ENCODE data around the gene CNTN4.

DNA sequence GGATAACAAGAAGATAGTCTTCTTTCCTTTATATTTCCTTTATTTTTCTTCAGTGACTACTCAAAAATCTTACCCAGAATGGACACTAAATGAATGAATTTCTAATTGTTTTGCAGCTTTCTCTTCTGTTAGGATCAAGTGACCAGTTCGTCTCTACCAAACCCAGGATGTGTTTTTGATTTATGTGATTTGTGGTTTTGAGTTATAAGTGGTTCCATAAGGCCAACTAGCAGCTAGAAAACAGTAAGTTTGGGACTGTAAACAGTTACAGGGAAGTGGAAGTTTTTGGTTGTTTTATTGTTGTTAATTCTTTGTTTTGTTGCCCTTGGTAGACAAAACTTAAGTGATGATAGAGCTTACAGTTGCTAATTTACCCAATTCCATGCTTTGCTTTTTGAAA lies 555.0 kb downstream of the CNTN4 start:
- TF ChIP-seq, protein P1, sequence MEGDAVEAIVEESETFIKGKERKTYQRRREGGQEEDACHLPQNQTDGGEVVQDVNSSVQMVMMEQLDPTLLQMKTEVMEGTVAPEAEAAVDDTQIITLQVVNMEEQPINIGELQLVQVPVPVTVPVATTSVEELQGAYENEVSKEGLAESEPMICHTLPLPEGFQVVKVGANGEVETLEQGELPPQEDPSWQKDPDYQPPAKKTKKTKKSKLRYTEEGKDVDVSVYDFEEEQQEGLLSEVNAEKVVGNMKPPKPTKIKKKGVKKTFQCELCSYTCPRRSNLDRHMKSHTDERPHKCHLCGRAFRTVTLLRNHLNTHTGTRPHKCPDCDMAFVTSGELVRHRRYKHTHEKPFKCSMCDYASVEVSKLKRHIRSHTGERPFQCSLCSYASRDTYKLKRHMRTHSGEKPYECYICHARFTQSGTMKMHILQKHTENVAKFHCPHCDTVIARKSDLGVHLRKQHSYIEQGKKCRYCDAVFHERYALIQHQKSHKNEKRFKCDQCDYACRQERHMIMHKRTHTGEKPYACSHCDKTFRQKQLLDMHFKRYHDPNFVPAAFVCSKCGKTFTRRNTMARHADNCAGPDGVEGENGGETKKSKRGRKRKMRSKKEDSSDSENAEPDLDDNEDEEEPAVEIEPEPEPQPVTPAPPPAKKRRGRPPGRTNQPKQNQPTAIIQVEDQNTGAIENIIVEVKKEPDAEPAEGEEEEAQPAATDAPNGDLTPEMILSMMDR (IDR thresholded peaks at IDR 0.05) = no peak
- TF ChIP-seq POLR2A (IDR thresholded peaks at IDR 0.05) = no peak

All from right lobe of liver (tissue), 4 donors.